Measurements from ENCODE around the gene JAKMIP2. TPM values are rescaled to one million over a fixed set of nuclear protein-coding genes. Genes with fewer than 3 reads are reported as not detected.

The JAKMIP2 gene
- total RNA-seq, 4 donors from 2014 or later, result 0.83 to 2.6 (median 1.3) TPM

DNA sequence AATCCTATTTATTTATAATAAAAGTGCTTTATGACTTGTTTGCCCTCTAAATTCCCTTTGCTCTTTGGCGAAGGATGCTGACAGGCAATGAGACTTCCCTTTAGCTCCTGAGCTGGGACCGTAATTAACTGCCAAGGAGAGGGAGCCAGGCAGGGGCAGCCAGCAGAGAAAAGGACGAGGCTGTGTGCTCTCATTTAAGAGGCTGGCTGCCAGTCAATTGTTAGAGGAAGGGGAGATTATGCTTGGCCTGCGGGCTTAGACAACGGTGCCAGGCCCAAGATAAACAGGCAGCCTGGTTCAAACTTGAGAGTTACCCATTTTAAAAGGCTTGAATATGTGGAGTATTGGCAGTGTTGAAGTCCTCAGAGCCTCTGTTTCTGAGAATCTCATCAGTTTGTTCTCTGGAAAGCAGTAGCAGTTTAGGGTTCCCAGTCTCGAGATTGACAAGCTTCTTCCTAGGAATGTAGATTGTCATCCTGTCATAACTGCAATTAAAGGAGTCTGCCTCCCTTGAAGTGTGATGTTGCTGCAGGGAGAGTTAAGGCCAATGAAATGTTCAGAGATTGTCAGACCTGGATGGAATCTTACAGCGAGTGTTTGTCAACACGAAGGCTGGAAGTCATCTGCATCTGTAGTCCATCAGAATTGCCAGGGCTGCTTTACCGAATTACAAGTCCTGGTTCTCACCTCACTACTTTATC is 113.2 kb downstream of the JAKMIP2 start:
- peaks cover 0 to 5% (median 0%) of the 10 kb centered on the region in 4 donors for H3K4me1 ChIP-seq
- no peak for DNase-seq (ENCODE audit: extremely low spot score)
- WGBS, result 52% methylated on average over 9 of the region's 9 CpGs
- no peaks in the 10 kb centered on the region for H3K9me3 ChIP-seq
- H3K27me3 ChIP-seq, result no peaks in the 10 kb centered on the region
- TF ChIP-seq POLR2AphosphoS5 (IDR thresholded peaks at IDR 0.05), result no peak
- no peak for TF ChIP-seq POLR2A (IDR thresholded peaks at IDR 0.05; ENCODE audit: low read depth)
- no peak for TF ChIP-seq EP300 (IDR thresholded peaks at IDR 0.05)
- no peak overlapping the region for H3K4me3 ChIP-seq
- no peaks in the 10 kb centered on the region for H3K36me3 ChIP-seq
- no peak overlapping the region for H3K27ac ChIP-seq (replicated peaks in 1 of 4)
- intact Hi-C loops (cut with DNase I), result no loop called here

DNA sequence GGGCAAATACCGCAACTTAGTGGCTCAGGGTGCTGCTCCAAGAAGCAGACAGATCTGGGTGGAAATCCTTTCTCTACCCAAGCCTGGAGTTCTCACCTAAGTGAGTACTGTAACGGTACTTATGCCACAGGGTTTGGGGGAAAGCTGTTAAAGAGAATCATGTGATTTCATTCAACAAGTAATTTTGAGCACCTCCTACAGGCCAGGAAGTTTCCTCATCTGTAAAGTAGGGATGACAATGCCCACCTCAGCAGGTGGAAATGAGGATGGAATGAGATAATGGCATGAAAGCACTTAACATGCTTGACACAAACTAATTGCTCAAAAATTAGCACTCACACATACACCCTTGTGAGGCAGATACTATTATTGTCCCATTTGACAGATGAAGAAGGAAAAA is 114.1 kb downstream of the JAKMIP2 start:
- Histone ChIP-seq H3K27ac (replicated peaks in 1 of 4) (no peak overlapping the region), H3K36me3 (no peaks in the 10 kb centered on the region), H3K4me3 (no peak overlapping the region), H3K9me3 (no peaks in the 10 kb centered on the region), H3K27me3 (no peaks in the 10 kb centered on the region), H3K4me1 (peaks cover 0 to 5% (median 0%) of the 10 kb centered on the region in 4 donors)
- 95% methylated on average over 2 of the region's 2 CpGs for WGBS
- TF ChIP-seq, protein P1, sequence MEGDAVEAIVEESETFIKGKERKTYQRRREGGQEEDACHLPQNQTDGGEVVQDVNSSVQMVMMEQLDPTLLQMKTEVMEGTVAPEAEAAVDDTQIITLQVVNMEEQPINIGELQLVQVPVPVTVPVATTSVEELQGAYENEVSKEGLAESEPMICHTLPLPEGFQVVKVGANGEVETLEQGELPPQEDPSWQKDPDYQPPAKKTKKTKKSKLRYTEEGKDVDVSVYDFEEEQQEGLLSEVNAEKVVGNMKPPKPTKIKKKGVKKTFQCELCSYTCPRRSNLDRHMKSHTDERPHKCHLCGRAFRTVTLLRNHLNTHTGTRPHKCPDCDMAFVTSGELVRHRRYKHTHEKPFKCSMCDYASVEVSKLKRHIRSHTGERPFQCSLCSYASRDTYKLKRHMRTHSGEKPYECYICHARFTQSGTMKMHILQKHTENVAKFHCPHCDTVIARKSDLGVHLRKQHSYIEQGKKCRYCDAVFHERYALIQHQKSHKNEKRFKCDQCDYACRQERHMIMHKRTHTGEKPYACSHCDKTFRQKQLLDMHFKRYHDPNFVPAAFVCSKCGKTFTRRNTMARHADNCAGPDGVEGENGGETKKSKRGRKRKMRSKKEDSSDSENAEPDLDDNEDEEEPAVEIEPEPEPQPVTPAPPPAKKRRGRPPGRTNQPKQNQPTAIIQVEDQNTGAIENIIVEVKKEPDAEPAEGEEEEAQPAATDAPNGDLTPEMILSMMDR (IDR thresholded peaks at IDR 0.05), result no peak
- TF ChIP-seq POLR2AphosphoS5 (IDR thresholded peaks at IDR 0.05), result no peak
- no peak for TF ChIP-seq EP300 (IDR thresholded peaks at IDR 0.05)
- no peak for TF ChIP-seq POLR2A (IDR thresholded peaks at IDR 0.05; ENCODE audit: low read depth)
- no peak for DNase-seq (ENCODE audit: extremely low spot score)
- intact Hi-C loops (cut with DNase I), result no loop called here

DNA sequence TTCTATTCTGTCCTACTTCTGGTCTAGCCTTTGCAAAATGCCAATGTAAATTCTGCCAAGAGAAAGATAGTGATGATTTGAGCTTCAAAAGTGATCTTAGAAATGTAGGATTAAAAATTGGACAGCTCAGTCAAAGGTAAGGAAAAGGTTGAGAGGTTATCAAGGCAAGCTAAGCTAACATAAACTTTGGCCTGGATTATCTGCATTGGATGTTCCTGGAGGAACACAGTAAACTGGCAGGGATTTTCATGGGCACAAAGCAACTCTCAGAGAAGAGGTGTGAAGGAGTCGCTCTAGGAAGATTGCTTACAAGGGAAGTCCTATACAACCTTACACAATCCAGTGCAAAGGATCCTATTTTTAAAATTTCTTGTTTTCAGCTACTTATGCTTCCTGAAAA is 115.2 kb downstream of the JAKMIP2 start:
- Histone ChIP-seq H3K27ac (replicated peaks in 1 of 4) (no peak overlapping the region), H3K4me3 (no peak overlapping the region), H3K9me3 (no peaks in the 10 kb centered on the region), H3K4me1 (peaks cover 0 to 5% (median 0%) of the 10 kb centered on the region in 4 donors), H3K27me3 (no peaks in the 10 kb centered on the region), H3K36me3 (no peaks in the 10 kb centered on the region)
- intact Hi-C loops (cut with DNase I), result no loop called here
- TF ChIP-seq POLR2AphosphoS5 (IDR thresholded peaks at IDR 0.05) (no peak), POLR2A (IDR thresholded peaks at IDR 0.05; ENCODE audit: low read depth) (no peak), EP300 (IDR thresholded peaks at IDR 0.05) (no peak)
- 94% methylated on average over 1 of the region's 1 CpG for WGBS
- DNase-seq (ENCODE audit: extremely low spot score), result no peak

DNA sequence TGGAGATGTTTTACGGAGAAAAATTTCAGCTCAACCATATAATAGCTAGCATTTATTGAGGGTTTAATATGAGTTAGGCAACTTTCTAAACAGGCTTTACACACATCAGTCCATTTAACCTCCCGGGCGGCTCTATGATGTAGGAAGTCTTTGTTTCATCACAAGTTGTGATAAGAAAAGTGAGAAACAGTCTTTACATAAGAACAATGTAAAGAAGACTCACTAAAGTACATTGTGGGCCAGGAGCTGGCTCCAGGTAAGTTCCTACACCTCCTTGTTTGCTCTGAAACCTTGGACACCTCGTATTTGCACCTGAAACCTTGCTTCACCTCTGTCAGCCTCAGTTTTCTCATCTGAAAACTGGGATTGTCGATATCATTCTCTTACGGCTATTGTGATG is 116.1 kb downstream of the JAKMIP2 start:
- Histone ChIP-seq H3K27me3 (no peaks in the 10 kb centered on the region), H3K27ac (replicated peaks in 1 of 4) (no peak overlapping the region), H3K4me1 (peaks cover 0 to 5% (median 0%) of the 10 kb centered on the region in 4 donors), H3K36me3 (no peaks in the 10 kb centered on the region), H3K4me3 (no peak overlapping the region), H3K9me3 (no peaks in the 10 kb centered on the region)
- WGBS, result 91% methylated on average over 6 of the region's 6 CpGs
- TF ChIP-seq, protein P1 (IDR thresholded peaks at IDR 0.05), result no peak
- TF ChIP-seq POLR2AphosphoS5 (IDR thresholded peaks at IDR 0.05) (no peak), POLR2A (IDR thresholded peaks at IDR 0.05; ENCODE audit: low read depth) (no peak), EP300 (IDR thresholded peaks at IDR 0.05) (no peak)
- intact Hi-C loops (cut with DNase I), result no loop called here
- DNase-seq (ENCODE audit: extremely low spot score), result no peak

DNA sequence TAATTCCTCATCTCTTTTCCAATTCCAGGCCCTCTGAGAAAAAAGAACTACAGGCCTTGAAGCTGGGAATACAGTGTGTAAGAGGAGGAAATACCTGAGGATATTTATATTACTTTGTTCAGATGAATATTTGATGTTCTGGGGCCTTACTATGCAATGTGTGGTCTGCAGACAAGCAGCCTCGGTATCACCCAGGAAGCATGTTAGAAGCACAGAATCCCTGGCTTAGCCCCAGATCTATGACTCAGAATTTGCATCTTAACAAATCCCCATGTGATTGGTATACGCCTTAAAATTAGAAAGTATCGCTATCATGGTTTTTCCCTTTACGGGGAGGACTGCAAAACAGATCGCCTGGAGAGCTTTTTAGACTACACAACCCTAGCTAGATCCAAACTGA is 121.0 kb downstream of the JAKMIP2 start:
- whole genome bisulfite sequencing, result 95% methylated on average over 5 of the region's 5 CpGs

More for the DNA sequence above, 121.0 kb downstream of the JAKMIP2 start:
- no peaks in the 10 kb centered on the region for H3K27me3 ChIP-seq
- H3K36me3 ChIP-seq, result no peaks in the 10 kb centered on the region
- H3K4me3 ChIP-seq, result no peak overlapping the region
- DNase-seq (ENCODE audit: extremely low spot score), result no peak
- TF ChIP-seq, protein P1 (IDR thresholded peaks at IDR 0.05), result no peak
- no peak overlapping the region for H3K27ac ChIP-seq (replicated peaks in 1 of 4)
- H3K4me1 ChIP-seq, result no peaks in the 10 kb centered on the region
- intact Hi-C loops (cut with DNase I), result no loop called here
- H3K9me3 ChIP-seq, result no peaks in the 10 kb centered on the region
